GM10266 (cell line): ENCODE measurements around the gene IL31RA.

Experiments used
- DNase-seq: peaks from one replicate; pipeline ENCODE4 v3.0.0; 2012; ENCODE audit errors: extremely low spot score
- TF ChIP-seq, protein P1 (sequence below): IDR thresholded peaks from 2 replicates; pipeline ENCODE4 v1.5.1; 2012; ENCODE audit warnings: mild to moderate bottlenecking, low read depth; ENCODE audit not compliant: control insufficient read depth, insufficient read depth; ENCODE audit errors: missing control alignments

Gene IL31RA

GRCh38 chr5:55918087-55919035 is 67.2 kb downstream of the IL31RA start:
- no peak for DNase-seq
- TF ChIP-seq, protein P1, sequence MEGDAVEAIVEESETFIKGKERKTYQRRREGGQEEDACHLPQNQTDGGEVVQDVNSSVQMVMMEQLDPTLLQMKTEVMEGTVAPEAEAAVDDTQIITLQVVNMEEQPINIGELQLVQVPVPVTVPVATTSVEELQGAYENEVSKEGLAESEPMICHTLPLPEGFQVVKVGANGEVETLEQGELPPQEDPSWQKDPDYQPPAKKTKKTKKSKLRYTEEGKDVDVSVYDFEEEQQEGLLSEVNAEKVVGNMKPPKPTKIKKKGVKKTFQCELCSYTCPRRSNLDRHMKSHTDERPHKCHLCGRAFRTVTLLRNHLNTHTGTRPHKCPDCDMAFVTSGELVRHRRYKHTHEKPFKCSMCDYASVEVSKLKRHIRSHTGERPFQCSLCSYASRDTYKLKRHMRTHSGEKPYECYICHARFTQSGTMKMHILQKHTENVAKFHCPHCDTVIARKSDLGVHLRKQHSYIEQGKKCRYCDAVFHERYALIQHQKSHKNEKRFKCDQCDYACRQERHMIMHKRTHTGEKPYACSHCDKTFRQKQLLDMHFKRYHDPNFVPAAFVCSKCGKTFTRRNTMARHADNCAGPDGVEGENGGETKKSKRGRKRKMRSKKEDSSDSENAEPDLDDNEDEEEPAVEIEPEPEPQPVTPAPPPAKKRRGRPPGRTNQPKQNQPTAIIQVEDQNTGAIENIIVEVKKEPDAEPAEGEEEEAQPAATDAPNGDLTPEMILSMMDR: no peak

DNA sequence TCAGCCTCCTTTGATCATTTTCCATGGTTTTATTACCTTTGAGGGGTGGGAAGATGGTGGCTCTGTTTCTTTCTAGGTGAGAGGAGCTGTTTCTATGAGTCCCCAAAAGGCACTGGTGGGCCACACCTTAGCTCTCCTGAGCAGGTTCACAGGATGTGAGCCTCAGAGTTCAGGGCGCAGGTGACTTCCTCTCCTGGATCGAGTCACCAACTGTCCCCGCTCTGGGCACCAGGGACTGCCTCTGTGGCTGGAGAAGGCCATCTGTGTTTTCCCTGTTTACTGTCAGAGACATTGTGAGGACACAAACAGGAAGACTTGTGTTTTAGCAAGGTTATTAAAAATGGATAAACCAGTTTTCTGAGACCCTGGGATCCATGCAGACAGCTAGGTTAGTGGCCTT is 68.5 kb downstream of the IL31RA start:
- TF ChIP-seq, protein P1: no peak
- no peak for DNase-seq

DNA sequence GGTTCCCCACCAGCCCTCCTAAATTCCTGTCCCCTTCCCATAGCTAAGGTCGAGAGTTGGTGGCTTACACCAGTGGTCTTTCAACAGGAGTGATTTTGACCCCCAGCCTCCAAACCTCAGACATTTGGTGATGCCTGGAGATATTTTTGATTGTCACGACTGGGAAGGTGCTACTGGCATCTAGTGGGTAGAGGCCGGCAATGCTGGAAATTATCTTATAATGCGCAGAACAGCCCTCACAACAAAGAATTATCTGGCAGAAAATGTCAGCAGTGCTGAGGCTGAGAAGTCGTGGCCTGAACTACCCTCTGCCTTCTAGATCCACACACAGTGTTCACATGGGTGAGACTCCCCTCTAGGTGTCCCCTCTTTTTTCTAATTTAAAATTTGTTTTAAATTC is 69.6 kb downstream of the IL31RA start:
- DNase-seq: no peak
- TF ChIP-seq, protein P1: peak; percentile 21

DNA sequence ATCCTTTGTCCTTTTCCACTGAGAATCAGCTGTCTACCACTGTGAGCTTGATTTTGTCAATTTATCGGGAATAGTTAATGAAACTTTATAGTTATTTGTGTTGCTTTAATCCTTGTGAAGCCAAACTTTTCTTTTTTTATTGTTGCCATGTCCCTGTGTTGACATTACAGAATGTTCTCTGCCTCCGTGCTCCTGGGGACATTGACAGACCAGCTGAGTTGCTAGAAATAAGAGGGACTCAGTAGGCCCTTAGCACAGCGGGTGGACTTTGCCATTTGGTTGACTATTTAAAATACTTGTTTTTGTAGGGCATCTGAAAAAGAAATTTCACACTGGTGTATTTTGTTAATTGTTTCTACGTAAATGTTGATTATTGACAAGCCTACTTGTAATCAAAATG is 70.5 kb downstream of the IL31RA start:
- DNase-seq: no peak
- TF ChIP-seq, protein P1: no peak

- DNase-seq: no peak
- TF ChIP-seq, protein P1: no peak
Observed at GRCh38 chr5:55923177-55923771, 72.1 kb downstream of the IL31RA start.

- DNase-seq: no peak
- TF ChIP-seq, protein P1: no peak
Observed at GRCh38 chr5:55923865-55924500, 72.8 kb downstream of the IL31RA start.

DNA sequence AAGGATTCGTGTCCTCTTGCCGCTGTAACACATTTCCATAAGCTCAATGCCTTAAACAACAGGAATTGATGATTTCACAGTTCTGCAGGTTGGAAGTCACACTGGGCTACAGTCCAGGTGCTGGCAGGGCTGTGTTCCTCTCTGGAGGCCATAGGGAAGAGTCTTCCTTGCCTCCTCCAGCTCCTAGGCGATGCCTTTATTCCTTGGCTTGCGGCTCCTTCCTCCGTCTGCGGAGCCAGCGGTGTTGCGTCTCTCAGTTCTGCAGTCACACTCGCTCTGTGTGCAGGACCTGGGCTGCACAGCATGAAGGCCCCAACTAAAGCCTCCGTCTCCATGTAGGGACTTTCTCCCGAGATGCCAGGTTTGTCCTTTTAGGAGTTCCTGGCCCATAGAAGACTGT is 73.6 kb downstream of the IL31RA start:
- DNase-seq: no peak
- TF ChIP-seq, protein P1: no peak
